HepG2 (cell line): ENCODE results near the gene ELANE. TPM values are rescaled to one million over a fixed set of nuclear protein-coding genes. Genes with fewer than 3 reads are reported as not detected.

Experiments used
- BORCS8-MEF2B ChIP-seq: sonication (generic); formaldehyde crosslinking; IDR thresholded peaks from 2 replicates; pipeline ENCODE4 v1.8.0; 2022; ENCODE audit warnings: mild to moderate bottlenecking, missing genetic modification reagents
- EZH2 ChIP-seq: conservative IDR thresholded peaks from 2 replicates; pipeline ENCODE4 v1.6.1; 2012; ENCODE audit warnings: mild to moderate bottlenecking, low read depth, low read length, moderate library complexity
- HOXA7 ChIP-seq: sonication (generic); formaldehyde crosslinking; IDR thresholded peaks from 2 replicates; pipeline ENCODE4 v1.8.1; 2022; ENCODE audit warnings: mild to moderate bottlenecking, missing genetic modification reagents, moderate library complexity
- HOXD1 ChIP-seq: sonication (generic); formaldehyde crosslinking; IDR thresholded peaks from 2 replicates; pipeline ENCODE4 v1.5.0; 2020; ENCODE audit warnings: missing genetic modification reagents
- JUN ChIP-seq: sonication (generic); formaldehyde crosslinking; IDR thresholded peaks from 2 replicates; pipeline ENCODE4 v1.4.0; 2020; ENCODE audit warnings: mild to moderate bottlenecking, missing genetic modification reagents
- NAIF1 ChIP-seq: sonication (generic); formaldehyde crosslinking; IDR thresholded peaks from 2 replicates; pipeline ENCODE4 v1.5.0; 2020; ENCODE audit warnings: mild to moderate bottlenecking, missing genetic modification reagents, borderline replicate concordance
- PHF5A ChIP-seq: IDR thresholded peaks from one replicate; pipeline ENCODE4 v1.6.1; 2018; ENCODE audit warnings: low read depth, missing genetic modification reagents; ENCODE audit not compliant: unreplicated experiment
- PPARG ChIP-seq: conservative IDR thresholded peaks from 2 replicates; pipeline ENCODE4 v1.6.1; 2016; ENCODE audit warnings: missing biosample characterization, missing genetic modification reagents
- WIZ ChIP-seq: sonication (generic); formaldehyde crosslinking; IDR thresholded peaks from 2 replicates; pipeline ENCODE4 v1.5.1; 2020; ENCODE audit warnings: mild to moderate bottlenecking, missing genetic modification reagents
- ZNF260 ChIP-seq: sonication (generic); formaldehyde crosslinking; IDR thresholded peaks from 2 replicates; pipeline ENCODE4 v1.4.0; 2020; ENCODE audit warnings: missing genetic modification reagents, low read depth, mild to moderate bottlenecking, borderline replicate concordance
- ZNF563 ChIP-seq: sonication (generic); formaldehyde crosslinking; IDR thresholded peaks from 2 replicates; pipeline ENCODE4 v1.8.0; 2022; ENCODE audit warnings: mild to moderate bottlenecking, moderate library complexity, missing genetic modification reagents
- ZNF614 ChIP-seq: IDR thresholded peaks from 2 replicates; pipeline ENCODE4 v1.6.1; 2018; ENCODE audit warnings: missing biosample characterization, missing genetic modification reagents, inconsistent platforms, borderline replicate concordance
- ZNF720 ChIP-seq: sonication (generic); formaldehyde crosslinking; IDR thresholded peaks from 2 replicates; pipeline ENCODE4 v1.4.0; 2020; ENCODE audit warnings: missing genetic modification reagents
- ZNF746 ChIP-seq: sonication (generic); formaldehyde crosslinking; IDR thresholded peaks from 2 replicates; pipeline ENCODE4 v1.8.0; 2022; ENCODE audit warnings: mild to moderate bottlenecking, missing genetic modification reagents
- polyA plus RNA-seq, 8 experiments: library from polyadenylated mRNA; depleted of rRNA in 3 of 8; stranded (reverse) in 7 of 8; unstranded in 1 of 8; fragments of >200 nt; fragmentation: Illumina TruSeq in 4 of 8; extraction: Trizol in 4 of 8; gene quantifications; 2 replicates each; pipeline versions ENCODE4 v1.2.1 to v1.2.3, GENCODE V29; 2011 to 2016; ENCODE audit warnings: low read depth in 4 of 8, missing spikeins in 1 of 8, mixed read lengths in 1 of 8; ENCODE audit not compliant: insufficient read depth in 1 of 8
- total RNA-seq, 5 experiments: library from RNA; depleted of rRNA; stranded (reverse); fragments of >200 nt; fragmentation: Illumina TruSeq; extraction: Trizol; gene quantifications; 2 replicates each; pipeline ENCODE4 v1.2.3, GENCODE V29; 2016; ENCODE audit warnings: low read depth in 1 of 5
- TF ChIP-seq, protein P1 (sequence below): sonication (generic); formaldehyde crosslinking; IDR thresholded peaks from 2 replicates; pipeline ENCODE4 v1.5.0; 2020; ENCODE audit warnings: missing genetic modification reagents
- TF ChIP-seq, protein P2 (sequence below): sonication (generic); formaldehyde crosslinking; IDR thresholded peaks from 2 replicates; pipeline ENCODE4 v1.4.0; 2020; ENCODE audit warnings: missing genetic modification reagents, borderline replicate concordance
- TF ChIP-seq, protein P3 (sequence below): sonication (generic); formaldehyde crosslinking; IDR thresholded peaks from 2 replicates; pipeline ENCODE4 v1.4.0; 2020; ENCODE audit warnings: mild to moderate bottlenecking, missing genetic modification reagents
- TF ChIP-seq, protein P4 (sequence below): sonication (generic); formaldehyde crosslinking; IDR thresholded peaks from 2 replicates; pipeline ENCODE4 v1.4.0; 2020; ENCODE audit warnings: low read depth, missing genetic modification reagents
- TF ChIP-seq, protein P5 (sequence below): IDR thresholded peaks from 2 replicates; pipeline ENCODE4 v1.6.1; 2016; ENCODE audit warnings: missing compliant biosample characterization, missing genetic modification reagents, borderline replicate concordance

The ELANE gene
- total and polyA plus RNA-seq, 2 of the 13 experiments (the other 11 are each of a cell fraction or from before 2014, with no cell fraction given) = not detected

DNA sequence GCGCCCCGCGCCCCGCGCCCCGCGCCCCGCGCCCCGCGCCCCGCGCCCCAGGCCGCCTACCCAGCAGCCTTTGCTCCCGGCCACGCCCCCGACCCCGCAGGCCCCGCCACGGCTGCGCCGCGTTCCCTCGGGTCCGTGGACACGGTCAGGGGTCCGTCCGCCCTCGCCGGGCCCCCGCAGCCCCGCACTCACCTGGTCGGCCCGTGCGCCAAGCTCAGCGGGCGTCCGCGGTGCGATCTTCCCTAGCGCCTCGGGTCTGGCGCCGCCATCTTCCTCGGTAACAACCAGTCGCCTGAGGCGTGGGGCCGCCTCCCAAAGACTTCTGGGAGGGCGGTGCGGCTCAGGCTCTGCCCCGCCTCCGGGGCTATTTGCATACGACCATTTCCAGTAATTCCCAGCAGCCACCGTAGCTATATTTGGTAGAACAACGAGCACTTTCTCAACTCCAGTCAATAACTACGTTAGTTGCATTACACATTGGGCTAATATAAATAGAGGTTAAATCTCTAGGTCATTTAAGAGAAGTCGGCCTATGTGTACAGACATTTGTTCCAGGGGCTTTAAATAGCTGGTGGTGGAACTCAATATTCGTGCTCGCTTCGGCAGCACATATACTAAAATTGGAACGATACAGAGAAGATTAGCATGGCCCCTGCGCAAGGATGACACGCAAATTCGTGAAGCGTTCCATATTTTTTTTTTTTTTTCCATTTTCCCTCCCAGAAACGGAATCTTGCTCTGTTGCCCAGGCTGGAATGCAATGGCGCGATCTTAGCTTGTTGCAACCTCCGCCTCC lies 41.0 kb downstream of the ELANE start, which contains the start of the genes MED16 and RNU6-9 (continued):
- TF ChIP-seq, protein P1, sequence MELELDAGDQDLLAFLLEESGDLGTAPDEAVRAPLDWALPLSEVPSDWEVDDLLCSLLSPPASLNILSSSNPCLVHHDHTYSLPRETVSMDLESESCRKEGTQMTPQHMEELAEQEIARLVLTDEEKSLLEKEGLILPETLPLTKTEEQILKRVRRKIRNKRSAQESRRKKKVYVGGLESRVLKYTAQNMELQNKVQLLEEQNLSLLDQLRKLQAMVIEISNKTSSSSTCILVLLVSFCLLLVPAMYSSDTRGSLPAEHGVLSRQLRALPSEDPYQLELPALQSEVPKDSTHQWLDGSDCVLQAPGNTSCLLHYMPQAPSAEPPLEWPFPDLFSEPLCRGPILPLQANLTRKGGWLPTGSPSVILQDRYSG (CRISPR knock-in tag) = no peak
- no peak for TF ChIP-seq ZNF260 (CRISPR knock-in tag)
- no peak for TF ChIP-seq EZH2
- TF ChIP-seq, protein P2, sequence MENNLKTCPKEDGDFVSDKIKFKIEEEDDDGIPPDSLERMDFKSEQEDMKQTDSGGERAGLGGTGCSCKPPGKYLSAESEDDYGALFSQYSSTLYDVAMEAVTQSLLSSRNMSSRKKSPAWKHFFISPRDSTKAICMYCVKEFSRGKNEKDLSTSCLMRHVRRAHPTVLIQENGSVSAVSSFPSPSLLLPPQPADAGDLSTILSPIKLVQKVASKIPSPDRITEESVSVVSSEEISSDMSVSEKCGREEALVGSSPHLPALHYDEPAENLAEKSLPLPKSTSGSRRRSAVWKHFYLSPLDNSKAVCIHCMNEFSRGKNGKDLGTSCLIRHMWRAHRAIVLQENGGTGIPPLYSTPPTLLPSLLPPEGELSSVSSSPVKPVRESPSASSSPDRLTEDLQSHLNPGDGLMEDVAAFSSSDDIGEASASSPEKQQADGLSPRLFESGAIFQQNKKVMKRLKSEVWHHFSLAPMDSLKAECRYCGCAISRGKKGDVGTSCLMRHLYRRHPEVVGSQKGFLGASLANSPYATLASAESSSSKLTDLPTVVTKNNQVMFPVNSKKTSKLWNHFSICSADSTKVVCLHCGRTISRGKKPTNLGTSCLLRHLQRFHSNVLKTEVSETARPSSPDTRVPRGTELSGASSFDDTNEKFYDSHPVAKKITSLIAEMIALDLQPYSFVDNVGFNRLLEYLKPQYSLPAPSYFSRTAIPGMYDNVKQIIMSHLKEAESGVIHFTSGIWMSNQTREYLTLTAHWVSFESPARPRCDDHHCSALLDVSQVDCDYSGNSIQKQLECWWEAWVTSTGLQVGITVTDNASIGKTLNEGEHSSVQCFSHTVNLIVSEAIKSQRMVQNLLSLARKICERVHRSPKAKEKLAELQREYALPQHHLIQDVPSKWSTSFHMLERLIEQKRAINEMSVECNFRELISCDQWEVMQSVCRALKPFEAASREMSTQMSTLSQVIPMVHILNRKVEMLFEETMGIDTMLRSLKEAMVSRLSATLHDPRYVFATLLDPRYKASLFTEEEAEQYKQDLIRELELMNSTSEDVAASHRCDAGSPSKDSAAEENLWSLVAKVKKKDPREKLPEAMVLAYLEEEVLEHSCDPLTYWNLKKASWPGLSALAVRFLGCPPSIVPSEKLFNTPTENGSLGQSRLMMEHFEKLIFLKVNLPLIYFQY (CRISPR knock-in tag) = peak; percentile 66; the same call in 1 of the 2 replicates
- no peak for TF ChIP-seq JUN (CRISPR knock-in tag)
- TF ChIP-seq, protein P3, sequence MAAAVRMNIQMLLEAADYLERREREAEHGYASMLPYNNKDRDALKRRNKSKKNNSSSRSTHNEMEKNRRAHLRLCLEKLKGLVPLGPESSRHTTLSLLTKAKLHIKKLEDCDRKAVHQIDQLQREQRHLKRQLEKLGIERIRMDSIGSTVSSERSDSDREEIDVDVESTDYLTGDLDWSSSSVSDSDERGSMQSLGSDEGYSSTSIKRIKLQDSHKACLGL = no peak
- TF ChIP-seq PHF5A = peak; percentile 60
- no peak for TF ChIP-seq ZNF746 (CRISPR knock-in tag)
- TF ChIP-seq, protein P4, sequence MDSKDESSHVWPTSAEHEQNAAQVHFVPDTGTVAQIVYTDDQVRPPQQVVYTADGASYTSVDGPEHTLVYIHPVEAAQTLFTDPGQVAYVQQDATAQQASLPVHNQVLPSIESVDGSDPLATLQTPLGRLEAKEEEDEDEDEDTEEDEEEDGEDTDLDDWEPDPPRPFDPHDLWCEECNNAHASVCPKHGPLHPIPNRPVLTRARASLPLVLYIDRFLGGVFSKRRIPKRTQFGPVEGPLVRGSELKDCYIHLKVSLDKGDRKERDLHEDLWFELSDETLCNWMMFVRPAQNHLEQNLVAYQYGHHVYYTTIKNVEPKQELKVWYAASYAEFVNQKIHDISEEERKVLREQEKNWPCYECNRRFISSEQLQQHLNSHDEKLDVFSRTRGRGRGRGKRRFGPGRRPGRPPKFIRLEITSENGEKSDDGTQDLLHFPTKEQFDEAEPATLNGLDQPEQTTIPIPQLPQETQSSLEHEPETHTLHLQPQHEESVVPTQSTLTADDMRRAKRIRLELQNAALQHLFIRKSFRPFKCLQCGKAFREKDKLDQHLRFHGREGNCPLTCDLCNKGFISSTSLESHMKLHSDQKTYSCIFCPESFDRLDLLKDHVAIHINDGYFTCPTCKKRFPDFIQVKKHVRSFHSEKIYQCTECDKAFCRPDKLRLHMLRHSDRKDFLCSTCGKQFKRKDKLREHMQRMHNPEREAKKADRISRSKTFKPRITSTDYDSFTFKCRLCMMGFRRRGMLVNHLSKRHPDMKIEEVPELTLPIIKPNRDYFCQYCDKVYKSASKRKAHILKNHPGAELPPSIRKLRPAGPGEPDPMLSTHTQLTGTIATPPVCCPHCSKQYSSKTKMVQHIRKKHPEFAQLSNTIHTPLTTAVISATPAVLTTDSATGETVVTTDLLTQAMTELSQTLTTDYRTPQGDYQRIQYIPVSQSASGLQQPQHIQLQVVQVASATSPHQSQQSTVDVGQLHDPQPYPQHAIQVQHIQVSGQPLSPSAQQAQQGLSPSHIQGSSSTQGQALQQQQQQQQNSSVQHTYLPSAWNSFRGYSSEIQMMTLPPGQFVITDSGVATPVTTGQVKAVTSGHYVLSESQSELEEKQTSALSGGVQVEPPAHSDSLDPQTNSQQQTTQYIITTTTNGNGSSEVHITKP (CRISPR knock-in tag) = no peak
- peak; percentile 54; the same call in 1 of the 2 replicates for TF ChIP-seq ZNF563 (CRISPR knock-in tag)
- TF ChIP-seq, protein P5, sequence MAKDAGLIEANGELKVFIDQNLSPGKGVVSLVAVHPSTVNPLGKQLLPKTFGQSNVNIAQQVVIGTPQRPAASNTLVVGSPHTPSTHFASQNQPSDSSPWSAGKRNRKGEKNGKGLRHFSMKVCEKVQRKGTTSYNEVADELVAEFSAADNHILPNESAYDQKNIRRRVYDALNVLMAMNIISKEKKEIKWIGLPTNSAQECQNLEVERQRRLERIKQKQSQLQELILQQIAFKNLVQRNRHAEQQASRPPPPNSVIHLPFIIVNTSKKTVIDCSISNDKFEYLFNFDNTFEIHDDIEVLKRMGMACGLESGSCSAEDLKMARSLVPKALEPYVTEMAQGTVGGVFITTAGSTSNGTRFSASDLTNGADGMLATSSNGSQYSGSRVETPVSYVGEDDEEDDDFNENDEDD (CRISPR knock-in tag) = no peak
- no peak for TF ChIP-seq ZNF614 (CRISPR knock-in tag)
- peak; percentile 71; the same call in 1 of the 2 replicates for TF ChIP-seq BORCS8-MEF2B
- no peak for TF ChIP-seq NAIF1
- TF ChIP-seq PPARG = peak; percentile 18; the same call in 1 of the 2 replicates
- no peak for TF ChIP-seq WIZ
- TF ChIP-seq ZNF720 (CRISPR knock-in tag) = no peak
- TF ChIP-seq HOXA7 (CRISPR knock-in tag) = no peak
- TF ChIP-seq HOXD1 (CRISPR knock-in tag) = 0 out of 2 replicates have a peak, but pooled peaks have one; percentile 58
